Transverse colon (tissue), 4 donors: ENCODE results near the gene MRRF.

Experiments used
- CTCF ChIP-seq, 5 experiments: fragments of 200-600 bp in 3 of 5; fragments of 450-650 bp in 2 of 5; sonication (generic) in 3 of 5; IDR thresholded peaks; 1 replicate in 2 of 5; 2 replicates in 3 of 5; pipeline ENCODE4 v1.5.1; 2016 to 2017; ENCODE audit warnings: antibody characterized with exemption in 5 of 5, inconsistent platforms in 3 of 5, mild to moderate bottlenecking in 2 of 5, moderate library complexity in 1 of 5
- POLR2AphosphoS5 ChIP-seq, 3 donors: sonication (generic); formaldehyde crosslinking; IDR thresholded peaks; one replicate each; pipeline ENCODE4 v1.6.1; 2016; ENCODE audit warnings: antibody characterized with exemption in 3 of 3

- TF ChIP-seq POLR2AphosphoS5 (IDR thresholded peaks at IDR 0.05) (no peak), CTCF (IDR thresholded peaks at IDR 0.05) (no peak)
Measured at GRCh38 chr9:122244349-122244748, 20.3 kb upstream of the MRRF start.
